Choroid plexus epithelial cell (primary cell): ENCODE measurements around the gene BANP.

Source experiments
- DNase-seq: peaks from one replicate; pipeline ENCODE4 v3.0.0-alpha.2; 2010; ENCODE audit warnings: low read depth
- H3K4me3 ChIP-seq: 2 replicates; pipeline ENCODE4 v1.5.1; 2011; ENCODE audit warnings: low read depth, mild to moderate bottlenecking, control low read depth, low read length, moderate library complexity
- CTCF ChIP-seq: conservative IDR thresholded peaks from 2 replicates; pipeline ENCODE4 v1.5.1; 2011; ENCODE audit warnings: low read depth, mild to moderate bottlenecking, control low read depth, inconsistent platforms, low read length, moderate library complexity

Gene BANP

GRCh38 chr16:87965417-87965816 lies 14.2 kb downstream of the BANP start:
- DNase-seq: no peak
- no peak overlapping the region for H3K4me3 ChIP-seq
- no peak for TF ChIP-seq CTCF

DNA sequence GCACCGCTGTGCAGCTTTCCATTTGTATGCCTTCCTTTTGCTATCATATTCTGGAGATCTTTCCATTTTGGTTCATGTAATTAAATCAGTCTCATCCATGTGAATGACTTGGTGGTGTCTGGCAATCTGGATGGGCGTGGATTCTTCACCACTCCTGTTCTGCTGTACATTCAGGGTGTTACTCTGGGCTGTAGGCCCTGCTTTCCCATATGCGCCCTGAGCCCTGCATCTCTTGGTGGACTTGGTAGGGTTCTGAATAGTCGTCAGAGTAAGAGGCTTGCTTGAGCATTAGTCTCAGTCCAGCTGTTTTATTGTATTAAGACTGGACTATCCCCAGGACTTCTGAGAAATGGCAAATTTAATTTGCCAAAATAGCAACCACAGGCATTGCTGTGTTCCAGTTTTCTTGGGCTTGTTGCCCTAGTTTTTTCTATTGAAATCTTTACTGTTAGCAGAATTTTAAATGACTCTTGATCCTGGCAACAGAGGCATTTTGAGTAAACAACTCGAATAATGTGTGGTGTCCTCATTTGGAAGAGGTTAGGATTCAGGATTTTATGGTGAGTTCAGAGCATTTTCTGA lies 14.9 kb downstream of the BANP start:
- DNase-seq: peak; percentile 38
- no peak for TF ChIP-seq CTCF
- no peak overlapping the region for H3K4me3 ChIP-seq

GRCh38 chr16:87966685-87967185 lies 15.5 kb downstream of the BANP start:
- no peak for TF ChIP-seq CTCF
- no peak for DNase-seq
- no peak overlapping the region for H3K4me3 ChIP-seq

GRCh38 chr16:87968541-87968940 lies 17.3 kb downstream of the BANP start:
- TF ChIP-seq CTCF: no peak
- no peak overlapping the region for H3K4me3 ChIP-seq
- no peak for DNase-seq

DNA sequence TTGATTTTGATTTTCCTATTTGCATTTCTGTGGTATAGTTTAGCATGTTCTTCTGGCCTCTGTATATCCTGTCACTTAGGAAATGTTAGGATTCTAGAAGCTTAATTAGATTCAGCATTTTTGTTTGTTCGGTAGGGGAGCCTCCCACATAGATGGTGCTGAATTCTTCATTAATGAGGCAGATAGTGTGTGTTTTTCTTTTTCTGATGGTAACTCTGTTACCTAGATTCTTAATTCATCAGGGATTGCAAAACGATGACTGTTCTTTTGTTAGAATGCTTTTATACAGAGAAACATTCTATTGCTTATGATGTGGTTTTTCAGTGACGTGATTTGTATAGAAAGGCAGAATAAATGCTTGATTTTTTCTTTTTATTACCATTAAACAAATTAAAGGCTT lies 19.0 kb downstream of the BANP start:
- TF ChIP-seq CTCF: no peak
- DNase-seq: no peak
- H3K4me3 ChIP-seq: no peak overlapping the region

- H3K4me3 ChIP-seq: no peak overlapping the region
- no peak for DNase-seq
- TF ChIP-seq CTCF: no peak
Measured at GRCh38 chr16:87971933-87972332, 20.7 kb downstream of the BANP start.

- TF ChIP-seq CTCF: no peak
- no peak overlapping the region for H3K4me3 ChIP-seq
- DNase-seq: no peak
Measured at GRCh38 chr16:87973717-87974116, 22.5 kb downstream of the BANP start.
